Suppressor macrophage treated with lipopolysaccharide for 4 hours (primary cell): ENCODE data around the gene MTA3.
A peak's percentile ranks its signal among the peaks of the same experiment; 100 is the strongest.
"Not testable (repeated sequence)": the region's sequence is repeated elsewhere in the genome, so short reads cannot be mapped to it uniquely, and the experiment has no call there.

Experiments
- DNase-seq: peaks from one replicate; pipeline ENCODE4 v3.0.0-alpha.2; 2020

The MTA3 gene

GRCh38 chr2:42568401-42569115 is at the start of gene MTA3:
TSS of gene MTA3 (plus strand) at chr2:42568632. CDS start at chr2:42568746, 114 bp downstream.
- DNase-seq, result peak; percentile 54

GRCh38 chr2:42519624-42520023 is 48.8 kb upstream of the MTA3 start:
- DNase-seq, result no peak

- DNase-seq, result no peak
Measured at GRCh38 chr2:42522035-42522434, 46.4 kb upstream of the MTA3 start.

GRCh38 chr2:42523341-42523740 is 45.1 kb upstream of the MTA3 start:
- no peak for DNase-seq

GRCh38 chr2:42532397-42532796 is 36.0 kb upstream of the MTA3 start:
- no peak for DNase-seq

GRCh38 chr2:42537493-42537892 is 30.9 kb upstream of the MTA3 start:
- no peak for DNase-seq

- no peak for DNase-seq
Measured at GRCh38 chr2:42542871-42543270, 25.6 kb upstream of the MTA3 start.

GRCh38 chr2:42545023-42545721 is 23.3 kb upstream of the MTA3 start:
- no peak for DNase-seq

GRCh38 chr2:42545841-42546390 is 22.5 kb upstream of the MTA3 start:
- DNase-seq, result no peak

- peak; percentile 48 for DNase-seq
Measured at GRCh38 chr2:42547014-42547413, 21.4 kb upstream of the MTA3 start.

- no peak for DNase-seq
Measured at GRCh38 chr2:42547446-42548295, 20.8 kb upstream of the MTA3 start.

- DNase-seq, result no peak
Measured at GRCh38 chr2:42550870-42551269, 17.6 kb upstream of the MTA3 start.

GRCh38 chr2:42554392-42554791 is 14.0 kb upstream of the MTA3 start:
- DNase-seq, result no peak

- no peak for DNase-seq
Measured at GRCh38 chr2:42556315-42556890, 12.0 kb upstream of the MTA3 start.

- no peak for DNase-seq
Measured at GRCh38 chr2:42557306-42557705, 11.1 kb upstream of the MTA3 start.

- DNase-seq, result no peak
Measured at GRCh38 chr2:42558827-42559226, 9.6 kb upstream of the MTA3 start.

- DNase-seq, result not testable (repeated sequence)
Measured at GRCh38 chr2:42560133-42560532, 8.3 kb upstream of the MTA3 start.

GRCh38 chr2:42560899-42561298 is 7.5 kb upstream of the MTA3 start:
- DNase-seq, result no peak

- DNase-seq, result no peak
Measured at GRCh38 chr2:42562474-42563144, 5.8 kb upstream of the MTA3 start.

- DNase-seq, result no peak
Measured at GRCh38 chr2:42566025-42566424, 2.4 kb upstream of the MTA3 start.

GRCh38 chr2:42566837-42567321 is 1.6 kb upstream of the MTA3 start:
- DNase-seq, result no peak

GRCh38 chr2:42567364-42567763 is 1.1 kb upstream of the MTA3 start:
- DNase-seq, result no peak
